GM12801 (cell line): ENCODE data around the gene ABHD6.

Experiments
- TF ChIP-seq, protein P1 (sequence below): IDR thresholded peaks from one replicate; pipeline ENCODE4 v1.5.1; 2011; ENCODE audit warnings: control low read depth; ENCODE audit not compliant: insufficient read length; ENCODE audit errors: extremely low read depth

Gene ABHD6

DNA sequence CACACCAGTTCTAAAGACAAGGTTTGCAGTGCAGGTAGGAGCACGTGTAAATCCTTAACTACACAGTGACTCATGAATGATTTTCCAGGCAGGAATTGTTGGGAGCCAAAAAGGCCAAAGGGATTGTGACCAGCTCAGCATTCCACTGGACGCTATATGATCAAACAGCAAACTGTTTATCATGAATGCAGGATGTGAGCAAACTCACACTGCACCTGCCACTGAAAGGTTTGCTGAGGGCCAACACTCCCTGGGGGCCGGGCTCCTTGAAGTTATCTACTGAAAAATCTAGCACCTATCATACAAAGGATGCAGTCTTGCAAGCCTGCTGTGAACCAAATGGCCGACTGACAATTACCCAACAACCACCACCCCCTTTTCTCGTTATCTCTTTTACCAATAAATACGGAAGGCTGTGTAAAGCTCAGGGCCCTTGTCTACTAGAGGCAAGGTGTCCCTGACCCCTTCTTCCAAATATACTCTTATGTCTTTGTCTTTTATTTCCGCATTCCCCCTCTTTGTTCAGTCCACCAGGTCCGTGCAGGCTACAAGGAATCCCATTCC lies 15.3 kb upstream of the ABHD6 start:
- TF ChIP-seq, protein P1, sequence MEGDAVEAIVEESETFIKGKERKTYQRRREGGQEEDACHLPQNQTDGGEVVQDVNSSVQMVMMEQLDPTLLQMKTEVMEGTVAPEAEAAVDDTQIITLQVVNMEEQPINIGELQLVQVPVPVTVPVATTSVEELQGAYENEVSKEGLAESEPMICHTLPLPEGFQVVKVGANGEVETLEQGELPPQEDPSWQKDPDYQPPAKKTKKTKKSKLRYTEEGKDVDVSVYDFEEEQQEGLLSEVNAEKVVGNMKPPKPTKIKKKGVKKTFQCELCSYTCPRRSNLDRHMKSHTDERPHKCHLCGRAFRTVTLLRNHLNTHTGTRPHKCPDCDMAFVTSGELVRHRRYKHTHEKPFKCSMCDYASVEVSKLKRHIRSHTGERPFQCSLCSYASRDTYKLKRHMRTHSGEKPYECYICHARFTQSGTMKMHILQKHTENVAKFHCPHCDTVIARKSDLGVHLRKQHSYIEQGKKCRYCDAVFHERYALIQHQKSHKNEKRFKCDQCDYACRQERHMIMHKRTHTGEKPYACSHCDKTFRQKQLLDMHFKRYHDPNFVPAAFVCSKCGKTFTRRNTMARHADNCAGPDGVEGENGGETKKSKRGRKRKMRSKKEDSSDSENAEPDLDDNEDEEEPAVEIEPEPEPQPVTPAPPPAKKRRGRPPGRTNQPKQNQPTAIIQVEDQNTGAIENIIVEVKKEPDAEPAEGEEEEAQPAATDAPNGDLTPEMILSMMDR: no peak

DNA sequence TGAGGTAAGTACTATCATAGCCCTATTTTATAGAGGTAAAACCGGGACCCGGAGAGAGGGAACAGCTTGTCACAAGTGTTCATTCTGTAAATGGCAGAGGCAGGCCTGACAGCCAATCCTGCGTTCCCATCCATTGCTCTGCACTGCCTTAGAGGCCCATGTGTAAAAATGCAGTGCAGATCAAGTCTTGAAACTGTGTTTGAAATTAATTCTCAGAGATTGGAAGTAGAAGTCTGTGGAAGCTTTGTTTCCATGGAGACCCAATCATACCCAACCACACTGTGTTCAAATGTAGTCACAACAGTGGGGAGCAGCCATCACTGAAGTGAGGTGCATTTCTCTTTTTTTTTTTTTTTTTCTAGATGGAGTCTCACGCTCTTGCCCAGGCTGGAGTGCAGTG lies 13.7 kb upstream of the ABHD6 start:
- TF ChIP-seq, protein P1: no peak

DNA sequence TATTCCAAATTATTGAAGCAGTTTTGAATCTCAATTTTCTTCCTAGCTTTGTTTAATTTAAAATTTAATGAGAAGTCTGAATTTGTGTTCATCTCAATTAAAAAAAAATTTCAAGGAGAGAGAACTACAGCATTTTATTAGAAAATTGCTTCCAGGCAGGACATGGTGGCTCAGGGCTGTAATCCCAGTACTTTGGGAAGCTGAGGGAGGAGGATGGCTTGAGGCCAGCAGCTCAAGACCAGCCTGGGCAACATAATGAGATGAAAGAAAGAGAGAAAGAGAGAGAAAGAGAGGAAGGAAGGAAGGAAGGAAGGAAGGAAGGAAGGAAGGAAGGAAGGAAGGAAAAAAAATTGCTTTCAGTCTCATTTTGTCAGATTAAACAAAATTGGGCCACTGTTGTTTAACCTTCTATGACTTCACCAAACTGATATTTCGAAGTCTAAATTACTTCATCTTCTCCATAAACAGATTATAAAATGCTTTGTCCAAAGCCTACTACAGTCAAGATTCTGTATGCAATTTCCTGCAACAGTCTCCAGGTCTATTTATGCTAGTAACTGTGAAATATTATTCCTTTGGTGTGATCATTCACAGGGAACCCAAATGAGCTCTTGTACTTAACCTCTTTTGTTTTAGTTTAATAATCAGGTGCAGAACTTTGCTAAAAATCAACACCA lies 6.6 kb upstream of the ABHD6 start:
- TF ChIP-seq, protein P1: no peak

DNA sequence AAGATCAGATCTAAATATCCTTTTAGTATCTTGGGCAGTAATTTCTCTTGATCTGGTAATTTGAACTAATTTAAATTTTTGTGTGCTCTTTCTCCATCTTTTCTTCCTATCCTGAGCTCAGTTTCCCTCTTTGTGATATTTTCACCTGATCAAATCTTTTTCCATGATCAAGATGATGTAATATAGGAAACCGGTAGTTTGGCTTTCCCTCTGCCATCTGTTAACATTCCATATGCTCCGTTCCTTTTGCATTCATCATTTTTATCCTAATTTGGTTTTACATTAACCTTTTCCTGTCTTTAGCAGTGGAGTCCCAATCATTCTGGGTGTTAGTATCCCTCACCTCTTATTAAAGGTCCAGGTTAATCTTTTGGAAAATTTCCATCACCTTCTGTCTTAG lies 5.9 kb upstream of the ABHD6 start:
- TF ChIP-seq, protein P1: no peak

- TF ChIP-seq, protein P1: no peak
Measured at GRCh38 chr3:58234516-58234931, 3.1 kb upstream of the ABHD6 start.

DNA sequence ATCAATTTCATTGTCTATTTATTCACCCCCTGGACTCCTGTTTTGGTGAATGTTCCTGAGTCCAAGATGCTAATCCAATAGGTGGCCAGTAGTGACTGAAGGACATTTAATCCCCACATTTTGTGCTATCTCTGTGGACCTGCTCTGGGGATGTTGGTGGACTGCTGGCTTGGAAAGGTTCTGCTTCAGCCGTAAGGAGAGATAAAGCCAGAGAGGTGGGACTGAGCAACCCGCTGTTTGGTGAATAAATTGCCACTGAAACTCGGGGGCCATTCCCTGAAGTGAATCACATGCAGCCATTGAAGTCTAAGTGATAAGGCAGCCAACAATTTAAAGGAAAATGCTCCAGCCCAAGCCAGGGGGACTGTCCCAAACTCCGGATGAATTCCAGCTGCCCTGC lies 1.6 kb upstream of the ABHD6 start:
- TF ChIP-seq, protein P1: no peak

GRCh38 chr3:58236527-58237237 lies 910 bp upstream of the ABHD6 start:
- TF ChIP-seq, protein P1: no peak
